ENCODE results near the gene SNORC.

The SNORC gene

DNA sequence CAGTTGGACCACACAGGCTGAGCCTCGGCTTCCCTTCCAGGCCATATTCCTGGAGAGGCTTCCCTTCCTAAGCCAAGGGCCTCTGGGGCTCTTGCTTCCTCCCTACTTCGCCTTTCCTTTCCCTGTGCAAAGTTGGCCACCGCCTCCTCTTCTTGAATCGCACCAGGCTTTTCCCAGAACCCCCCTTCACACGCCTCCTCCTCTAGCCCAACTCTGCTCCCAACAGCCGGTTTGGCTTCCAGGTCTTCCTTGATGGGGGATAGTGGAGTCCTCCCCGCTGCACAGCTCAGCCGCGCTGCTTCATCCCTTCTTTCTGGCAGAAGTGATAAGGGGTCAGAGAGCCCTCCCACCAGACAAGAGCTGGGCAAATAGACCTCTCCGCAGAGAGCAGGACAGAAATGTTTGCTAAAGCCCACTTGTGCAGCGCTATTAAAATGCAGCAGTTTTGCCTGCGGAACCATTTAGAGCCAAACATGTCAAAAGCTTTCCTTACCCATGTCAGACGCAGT is 56.4 kb downstream of the SNORC start:
- DNase-seq (ENCODE audit: low read depth in 2 of 2): no peak

DNA sequence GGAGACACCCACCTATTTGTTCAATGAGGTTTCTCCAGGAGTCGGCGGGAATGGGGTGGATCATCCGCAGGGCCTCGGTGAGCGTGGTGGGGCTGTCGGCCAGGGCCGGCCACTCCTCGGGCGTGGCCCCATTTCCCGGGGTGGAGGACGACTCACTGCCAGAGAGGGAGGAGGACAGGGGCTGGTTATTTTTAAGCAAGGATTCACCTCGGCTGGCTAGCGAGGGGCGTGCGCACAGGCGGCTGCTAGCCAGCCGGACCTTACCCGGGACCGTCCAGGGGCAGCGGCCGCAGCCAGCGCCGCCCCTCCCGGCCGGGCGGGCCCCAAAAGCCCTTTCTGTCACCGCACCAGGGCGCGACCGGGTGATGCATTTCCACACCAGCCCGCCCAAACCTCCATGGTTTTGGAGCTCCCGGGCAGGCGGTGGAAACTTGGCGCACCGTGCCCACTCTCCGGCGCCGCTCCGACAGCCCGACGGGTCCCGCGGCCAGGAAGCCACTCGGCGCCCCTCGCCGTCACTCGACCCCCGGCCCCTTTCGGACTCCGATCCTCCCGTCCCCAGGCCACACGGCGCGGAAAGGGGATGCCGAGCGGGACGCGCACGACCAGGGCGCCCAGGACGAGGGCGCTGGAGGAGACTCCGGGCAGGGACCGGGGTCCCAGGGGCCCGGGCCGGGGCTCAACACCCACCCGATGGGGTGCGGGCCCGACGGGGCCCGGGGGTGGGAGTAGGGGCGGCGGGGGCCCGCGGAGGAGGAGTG is 57.1 kb downstream of the SNORC start:
- DNase-seq (ENCODE audit: low read depth in 2 of 2): no peak

DNA sequence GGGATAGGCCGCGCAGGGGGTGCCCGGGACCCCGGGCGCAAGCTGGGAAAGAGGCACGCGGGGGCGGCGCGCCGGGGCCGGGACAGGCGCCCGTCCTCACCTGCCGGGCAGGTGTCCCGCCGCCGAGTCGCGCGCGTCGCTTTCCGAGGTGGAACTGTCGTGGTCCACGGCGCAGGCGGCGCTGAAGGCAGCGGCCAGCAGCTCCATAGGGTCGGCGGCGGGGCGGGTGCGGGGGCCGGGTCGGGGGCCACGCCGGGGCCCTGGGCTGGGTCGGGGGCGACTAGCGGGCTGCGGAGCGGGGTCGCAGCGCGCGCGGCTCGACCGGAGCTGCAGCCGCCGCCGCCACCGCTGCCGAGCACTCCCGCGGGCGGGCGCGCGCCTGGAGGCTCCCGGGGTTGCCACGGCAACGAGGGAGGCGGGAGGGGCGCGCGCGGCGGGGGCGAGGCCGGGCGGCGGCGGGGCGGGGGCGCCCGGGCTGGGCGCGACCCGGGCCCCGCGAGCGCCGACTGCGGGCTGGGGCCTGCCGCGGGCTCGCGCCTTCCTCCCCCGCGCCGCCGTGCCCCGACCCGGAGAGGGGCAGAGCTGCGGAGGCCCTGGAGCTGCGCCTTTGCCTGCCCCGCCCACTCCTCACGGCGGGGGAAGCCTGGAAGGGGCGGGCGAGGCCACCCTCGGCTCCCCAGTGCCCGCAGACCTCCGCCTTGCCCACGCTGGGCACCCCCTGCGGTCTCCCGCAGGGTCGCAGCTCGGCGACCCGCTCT is 57.9 kb downstream of the SNORC start:
- DNase-seq (ENCODE audit: low read depth in 2 of 2): no peak
